ENCODE measurements around the gene GNAO1.

Gene GNAO1

GRCh38 chr16:56321571-56321970, 130.3 kb downstream of the GNAO1 start:
- H3K27me3 ChIP-seq = peaks cover 16% of the 10 kb centered on the region

GRCh38 chr16:56324406-56324805, 133.1 kb downstream of the GNAO1 start:
- Histone ChIP-seq H3K4me3 (ENCODE audit: low read depth in 1 of 2, low read length in 1 of 2) (no peak overlapping the region), H3K27me3 (no peaks in the 10 kb centered on the region), H3K4me1 (ENCODE audit: control insufficient read depth in 1 of 2, insufficient read depth in 1 of 2, low read depth in 1 of 2, low read length in 1 of 2) (no peaks in the 10 kb centered on the region), H3K36me3 (no peaks in the 10 kb centered on the region), H3K27ac (no peak overlapping the region), H3K9me3 (no peaks in the 10 kb centered on the region)
- no peak for TF ChIP-seq CTCF (IDR thresholded peaks at IDR 0.05)

More at GRCh38 chr16:56321571-56321970, 130.3 kb downstream of the GNAO1 start:
- peaks cover 0 to 6% of the 10 kb centered on the region in 2 experiments for H3K4me1 ChIP-seq (ENCODE audit: control insufficient read depth in 1 of 2, insufficient read depth in 1 of 2, low read depth in 1 of 2, low read length in 1 of 2)
- H3K36me3 ChIP-seq = no peaks in the 10 kb centered on the region
- H3K27ac ChIP-seq = no peak overlapping the region
- no peak for TF ChIP-seq CTCF (IDR thresholded peaks at IDR 0.05)
- no peaks in the 10 kb centered on the region for H3K9me3 ChIP-seq
- no peak overlapping the region for H3K4me3 ChIP-seq (ENCODE audit: low read depth in 1 of 2, low read length in 1 of 2)

- Histone ChIP-seq H3K27ac (no peak overlapping the region), H3K4me3 (ENCODE audit: low read depth in 1 of 2, low read length in 1 of 2) (no peak overlapping the region), H3K4me1 (ENCODE audit: control insufficient read depth in 1 of 2, insufficient read depth in 1 of 2, low read depth in 1 of 2, low read length in 1 of 2) (no peaks in the 10 kb centered on the region), H3K36me3 (no peaks in the 10 kb centered on the region), H3K27me3 (no peaks in the 10 kb centered on the region), H3K9me3 (no peaks in the 10 kb centered on the region)
- TF ChIP-seq CTCF (IDR thresholded peaks at IDR 0.05) = no peak
Observed at GRCh38 chr16:56325956-56326355, 134.7 kb downstream of the GNAO1 start.

GRCh38 chr16:56327071-56327928, 136.0 kb downstream of the GNAO1 start:
- Histone ChIP-seq H3K27ac (no peak overlapping the region), H3K36me3 (no peaks in the 10 kb centered on the region), H3K27me3 (no peaks in the 10 kb centered on the region), H3K4me3 (ENCODE audit: low read depth in 1 of 2, low read length in 1 of 2) (no peak overlapping the region), H3K4me1 (ENCODE audit: control insufficient read depth in 1 of 2, insufficient read depth in 1 of 2, low read depth in 1 of 2, low read length in 1 of 2) (no peaks in the 10 kb centered on the region), H3K9me3 (no peaks in the 10 kb centered on the region)
- no peak for TF ChIP-seq CTCF (IDR thresholded peaks at IDR 0.05)

GRCh38 chr16:56327929-56328258, 136.6 kb downstream of the GNAO1 start:
- Histone ChIP-seq H3K9me3 (no peaks in the 10 kb centered on the region), H3K27ac (no peak overlapping the region), H3K4me1 (ENCODE audit: control insufficient read depth in 1 of 2, insufficient read depth in 1 of 2, low read depth in 1 of 2, low read length in 1 of 2) (no peaks in the 10 kb centered on the region), H3K4me3 (ENCODE audit: low read depth in 1 of 2, low read length in 1 of 2) (no peak overlapping the region), H3K36me3 (no peaks in the 10 kb centered on the region), H3K27me3 (no peaks in the 10 kb centered on the region)
- TF ChIP-seq CTCF (IDR thresholded peaks at IDR 0.05) = no peak

All from neutrophil (primary cell).